H54 (cell line): ENCODE data around the gene TEX261.

Source experiments
- DNase-seq: peaks from one replicate; pipeline ENCODE4 v3.0.0; 2011; ENCODE audit warnings: low spot score, mixed read lengths; ENCODE audit not compliant: insufficient read length
- FAIRE-seq: peaks from 3 replicates; lab custom pipeline; 2011; peaks lifted over from hg19 to GRCh38; lab: Jason Lieb, UNC
- POLR2A ChIP-seq: IDR thresholded peaks from 2 replicates; pipeline ENCODE4 v1.6.1; 2011; ENCODE audit warnings: low read depth, mild to moderate bottlenecking, low read length

Gene TEX261

DNA sequence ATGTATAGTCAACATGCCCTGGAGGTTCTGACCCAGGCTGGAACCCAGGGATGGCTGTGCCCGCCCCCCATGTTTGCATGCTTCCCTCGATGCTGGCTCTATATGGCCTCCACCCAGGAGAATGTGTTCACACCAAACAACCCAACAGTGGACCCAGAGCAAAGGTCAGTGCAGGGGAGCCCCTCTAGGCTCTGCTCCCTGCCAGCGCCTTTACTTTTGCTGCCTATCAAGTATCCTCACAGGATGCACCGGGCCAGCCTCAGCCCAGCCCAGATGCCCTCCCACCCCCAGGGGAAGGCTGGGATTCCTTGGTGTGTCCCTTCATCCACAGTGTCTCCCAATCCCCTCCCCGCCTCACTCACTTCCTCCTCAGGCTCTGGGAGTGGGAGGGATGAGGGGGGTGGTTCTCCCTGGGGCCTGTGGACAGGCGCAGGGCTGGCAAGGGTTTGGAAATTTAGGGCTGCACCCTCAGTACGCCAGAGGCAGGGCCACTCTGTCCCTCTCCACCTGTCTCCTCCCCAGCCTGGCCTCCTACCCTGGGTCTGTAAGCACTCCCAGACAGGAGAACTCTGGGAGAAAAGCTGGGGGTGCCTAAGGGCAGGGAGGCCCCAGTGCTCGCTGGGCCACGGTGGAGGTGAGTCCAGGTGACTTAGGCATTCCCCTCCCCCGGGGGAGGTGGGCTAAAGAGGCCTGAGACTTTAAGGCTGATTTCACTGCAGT lies 56.6 kb downstream of the TEX261 start:
- FAIRE-seq (no peak), DNase-seq (no peak)
- TF ChIP-seq POLR2A = no peak

DNA sequence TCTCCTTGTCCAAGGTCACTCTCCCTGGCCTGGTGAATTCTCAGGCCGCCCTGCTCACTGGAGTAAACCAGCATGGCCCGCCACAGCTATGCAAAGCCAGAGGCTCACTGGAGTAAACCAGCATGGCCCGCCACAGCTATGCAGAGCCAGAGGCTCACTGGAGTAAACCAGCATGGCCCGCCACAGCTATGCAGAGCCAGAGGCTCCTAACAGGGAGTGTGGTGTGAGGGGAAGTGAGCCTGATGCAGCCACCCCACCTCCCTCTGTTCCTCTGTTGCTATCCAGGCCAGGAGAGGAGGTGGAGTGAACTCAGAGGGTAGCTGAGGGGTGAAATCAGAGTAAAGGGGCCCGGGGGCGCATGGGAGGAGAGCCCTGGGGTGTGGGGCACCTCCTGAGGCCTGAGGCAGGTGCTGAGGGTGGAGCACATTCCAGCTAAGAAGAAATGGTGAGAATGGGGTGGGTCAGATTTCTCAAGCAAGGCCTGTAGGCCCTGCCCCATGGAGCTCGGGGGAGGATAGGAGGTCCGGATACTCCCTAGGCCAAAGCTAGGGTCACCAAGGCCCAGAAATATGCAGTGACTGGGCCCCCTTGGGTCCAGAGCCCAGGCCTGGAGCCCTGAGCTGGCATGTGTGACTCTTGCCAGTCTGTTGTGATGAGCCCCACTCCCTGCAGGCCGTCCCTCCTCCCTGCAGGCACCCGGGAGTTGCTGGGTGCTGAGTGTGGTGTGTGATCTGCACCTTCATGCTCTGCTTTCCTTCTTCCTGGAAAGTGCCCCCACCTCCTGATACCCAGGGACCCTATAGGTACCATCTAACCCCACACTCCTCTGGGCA lies 57.5 kb downstream of the TEX261 start:
- FAIRE-seq (no peak), DNase-seq (no peak)
- no peak for TF ChIP-seq POLR2A

DNA sequence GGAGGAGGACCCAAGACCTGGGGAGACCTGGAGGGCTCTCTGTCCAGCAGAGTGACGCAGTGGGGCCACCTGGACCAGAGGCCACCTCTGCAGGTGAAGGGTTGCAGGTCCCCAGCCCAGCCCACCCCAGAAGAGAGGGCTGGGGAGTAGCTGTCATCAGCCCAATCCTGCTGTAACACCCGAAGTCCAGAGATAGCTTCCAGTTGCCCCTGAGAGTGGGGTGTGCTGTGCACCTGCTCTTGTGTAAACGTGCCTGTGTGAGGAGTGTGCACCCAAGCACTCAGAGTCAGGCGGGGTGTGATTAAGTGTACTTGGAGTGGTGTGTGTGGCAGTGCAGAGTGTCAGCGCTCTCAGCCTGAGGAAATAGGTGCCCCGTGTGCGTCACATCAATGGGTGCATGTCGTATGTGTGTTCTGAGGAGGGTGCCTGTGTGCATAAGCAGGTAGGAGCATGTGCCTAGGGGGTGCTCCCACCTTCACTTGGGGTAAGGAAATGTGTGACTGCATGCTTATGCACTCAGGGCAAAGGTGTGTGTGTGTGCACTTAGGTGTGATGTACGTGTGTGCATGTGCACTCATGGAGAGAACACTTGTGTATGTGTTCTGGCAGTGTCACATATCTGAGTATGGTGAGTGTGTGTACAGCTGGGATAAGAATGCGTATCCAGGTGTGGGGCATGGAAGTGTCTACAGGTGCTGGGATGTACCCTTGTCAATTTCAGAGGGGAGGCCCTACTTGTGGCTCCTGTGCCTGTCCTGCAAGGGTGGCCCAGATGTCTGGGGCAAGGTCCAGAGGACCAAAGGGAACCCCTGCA lies 58.3 kb downstream of the TEX261 start:
- no peak for TF ChIP-seq POLR2A
- no peak for DNase-seq
- no peak for FAIRE-seq
